Stimulated activated CD8-positive, alpha-beta memory T cell treated with anti-CD3 and anti-CD28 coated beads, Interleukin-7, amount 100 ng/mL, for 24 hours (primary cell): ENCODE results near the gene TRAF7.
"Not testable (repeated sequence)": the region's sequence is repeated elsewhere in the genome, so short reads cannot be mapped to it uniquely, and the experiment has no call there.

Source experiments
- DNase-seq: peaks from one replicate; pipeline ENCODE4 v3.0.0-alpha.2; 2020; ENCODE audit warnings: low read depth

TRAF7 gene

GRCh38 chr16:2122429-2122828 lies 33.2 kb upstream of the TRAF7 start:
- no peak for DNase-seq

- not testable (repeated sequence) for DNase-seq
Observed at GRCh38 chr16:2122934-2123683, 32.5 kb upstream of the TRAF7 start.

- not testable (repeated sequence) for DNase-seq
Observed at GRCh38 chr16:2123706-2124376, 31.7 kb upstream of the TRAF7 start.

- not testable (repeated sequence) for DNase-seq
Observed at GRCh38 chr16:2124377-2124693, 31.2 kb upstream of the TRAF7 start.

GRCh38 chr16:2124694-2125444 lies 30.7 kb upstream of the TRAF7 start:
- not testable (repeated sequence) for DNase-seq

- DNase-seq: not testable (repeated sequence)
Observed at GRCh38 chr16:2125609-2126008, 30.0 kb upstream of the TRAF7 start.

GRCh38 chr16:2126161-2126743 lies 29.3 kb upstream of the TRAF7 start:
- not testable (repeated sequence) for DNase-seq

GRCh38 chr16:2126928-2127556 lies 28.5 kb upstream of the TRAF7 start:
- not testable (repeated sequence) for DNase-seq

- DNase-seq: not testable (repeated sequence)
Observed at GRCh38 chr16:2127630-2128280, 27.8 kb upstream of the TRAF7 start.

- not testable (repeated sequence) for DNase-seq
Observed at GRCh38 chr16:2129251-2129650, 26.3 kb upstream of the TRAF7 start.

GRCh38 chr16:2129890-2130447 lies 25.6 kb upstream of the TRAF7 start:
- DNase-seq: not testable (repeated sequence)

- DNase-seq: not testable (repeated sequence)
Observed at GRCh38 chr16:2133797-2134196, 21.8 kb upstream of the TRAF7 start.

GRCh38 chr16:2135071-2135470 lies 20.5 kb upstream of the TRAF7 start:
- DNase-seq: not testable (repeated sequence)

GRCh38 chr16:2135770-2136490 lies 19.7 kb upstream of the TRAF7 start, which contains the start of gene PKD1:
TSS of gene PKD1 (minus strand) at chr16:2135898. CDS start at chr16:2135689, 209 bp downstream.
- DNase-seq: peak; percentile 95

- DNase-seq: no peak
Observed at GRCh38 chr16:2142942-2143877, 12.4 kb upstream of the TRAF7 start.

GRCh38 chr16:2143878-2144485 lies 11.6 kb upstream of the TRAF7 start:
- DNase-seq: no peak

- no peak for DNase-seq
Observed at GRCh38 chr16:2145843-2146242, 9.7 kb upstream of the TRAF7 start.

- no peak for DNase-seq
Observed at GRCh38 chr16:2147378-2147777, 8.2 kb upstream of the TRAF7 start.
